SHP77 (cell line): ENCODE measurements around the gene SYNE1.
"Not testable (repeated sequence)": the region's sequence is repeated elsewhere in the genome, so short reads cannot be mapped to it uniquely, and the experiment has no call there.

Experiments used
- DNase-seq, 2 experiments: peaks; one replicate each; lab custom pipeline; 2025; lab: John Stamatoyannopoulos, UW

Gene SYNE1

DNA sequence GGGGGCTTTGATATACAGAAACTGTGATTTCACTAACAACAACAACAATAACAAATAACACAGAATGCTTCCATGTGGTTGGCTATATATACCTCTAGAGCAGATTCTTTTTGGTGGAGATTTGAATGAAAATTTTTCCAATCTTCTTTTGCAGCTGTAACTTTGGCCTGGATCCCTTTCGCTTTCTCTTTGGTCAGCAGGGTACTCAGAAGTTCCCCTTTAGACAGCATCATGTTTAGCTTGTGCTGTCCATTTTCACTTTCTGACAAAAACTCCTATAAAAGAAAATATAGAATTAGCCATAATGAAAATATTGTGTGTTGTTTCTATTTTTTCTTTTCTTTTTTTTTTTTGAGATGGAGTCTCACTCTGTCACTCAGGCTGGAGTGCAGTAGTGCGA lies 264.2 kb downstream of the SYNE1 start:
- no peak for DNase-seq

DNA sequence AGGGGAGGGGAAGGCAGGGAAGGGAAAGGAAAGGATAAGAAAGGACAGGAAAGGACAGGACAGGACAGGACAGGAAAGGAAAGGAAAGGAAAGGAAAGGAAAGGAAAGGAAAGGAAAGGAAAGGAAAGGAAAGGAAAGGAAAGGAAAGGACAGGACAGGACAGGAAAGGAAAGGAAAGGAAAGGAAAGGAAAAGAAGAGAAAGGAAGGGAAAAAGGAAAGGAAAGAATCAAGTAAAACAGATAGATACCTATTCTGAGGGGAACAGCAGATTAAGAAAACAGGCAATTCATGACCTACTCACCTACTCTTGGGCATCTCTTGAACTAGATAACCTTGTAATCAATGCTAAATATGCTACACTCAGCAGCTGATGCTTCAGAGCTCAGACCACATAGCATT lies 265.4 kb downstream of the SYNE1 start:
- no peak for DNase-seq

DNA sequence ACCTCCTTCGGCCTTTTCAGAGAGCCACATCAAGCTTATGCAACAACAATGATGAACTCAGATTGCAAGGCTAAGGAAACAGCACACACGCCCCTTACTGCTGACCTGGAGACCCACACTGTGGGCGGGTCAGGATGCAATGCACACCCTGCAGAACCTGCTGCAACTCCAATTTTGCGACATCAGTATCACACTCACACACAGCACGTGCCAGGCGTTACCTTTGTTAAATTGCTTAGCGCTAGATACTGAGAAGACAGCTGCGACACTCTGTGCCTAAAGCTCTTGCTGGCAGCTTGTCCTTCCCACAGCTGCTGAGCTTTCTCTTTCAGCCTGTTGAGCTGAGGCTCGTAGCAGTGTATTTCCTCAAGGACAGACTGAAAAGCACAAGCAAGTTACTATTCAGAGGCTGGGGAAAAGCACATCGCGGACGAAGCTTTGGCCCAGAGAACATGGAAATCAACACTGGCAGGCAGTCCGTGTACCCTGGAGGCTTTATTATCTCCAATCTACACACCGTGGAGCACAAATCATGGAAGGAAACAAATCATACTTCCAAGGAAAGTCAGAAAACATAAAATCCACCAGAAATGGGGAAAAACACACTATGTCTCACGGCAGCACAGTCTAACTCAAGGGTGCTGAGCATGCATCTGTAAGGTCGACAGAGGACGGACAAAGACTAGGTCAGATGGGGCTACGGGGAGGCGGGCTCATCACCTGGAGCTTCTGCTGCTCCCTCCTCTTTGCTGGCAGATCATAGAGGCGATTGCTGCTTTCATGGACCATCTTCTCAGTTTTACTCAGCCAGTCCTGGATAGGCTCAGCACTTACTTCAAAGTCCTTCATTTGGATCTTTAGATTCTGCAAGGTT lies 268.2 kb downstream of the SYNE1 start:
- DNase-seq, result peak in 1 of 2 experiments; percentile 9

DNA sequence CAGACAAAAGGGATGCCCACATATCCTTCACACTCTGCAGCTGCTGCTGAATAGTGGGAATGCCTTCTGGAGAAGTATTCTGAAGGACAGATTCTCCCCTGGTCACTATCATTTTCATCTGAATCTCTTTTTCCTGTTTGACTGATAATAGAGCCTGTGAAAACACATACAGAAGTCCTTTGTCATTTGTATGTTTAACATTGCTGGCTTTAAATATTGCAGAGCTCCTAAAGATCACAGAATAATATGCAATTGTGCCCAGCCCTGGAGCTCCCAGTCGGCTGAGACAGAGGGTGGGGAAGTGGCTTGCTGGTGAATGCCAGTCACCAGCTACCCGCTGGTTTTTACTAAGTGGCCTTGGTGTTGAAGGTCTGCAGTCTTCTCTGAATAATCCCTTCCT lies 272.3 kb downstream of the SYNE1 start:
- no peak for DNase-seq

DNA sequence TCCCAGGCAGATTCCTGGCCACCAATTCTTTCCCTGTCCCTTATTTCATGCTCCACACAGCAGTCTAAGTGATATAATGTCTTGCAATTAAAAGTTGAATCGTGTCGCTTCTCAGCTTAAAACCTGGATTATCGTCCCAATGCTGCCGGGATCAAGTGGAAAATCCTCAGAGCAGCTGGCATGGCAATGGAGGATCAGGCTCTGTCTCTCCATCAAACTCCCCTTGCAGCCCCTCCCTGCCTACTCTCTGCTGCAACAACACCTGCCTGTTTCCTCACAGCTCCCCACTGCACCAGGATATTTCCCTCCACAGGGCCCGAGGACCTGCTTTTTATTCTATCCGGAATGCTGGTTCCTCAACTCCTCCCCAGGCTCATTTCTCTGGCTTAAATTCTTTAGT lies 277.1 kb downstream of the SYNE1 start:
- no peak for DNase-seq

DNA sequence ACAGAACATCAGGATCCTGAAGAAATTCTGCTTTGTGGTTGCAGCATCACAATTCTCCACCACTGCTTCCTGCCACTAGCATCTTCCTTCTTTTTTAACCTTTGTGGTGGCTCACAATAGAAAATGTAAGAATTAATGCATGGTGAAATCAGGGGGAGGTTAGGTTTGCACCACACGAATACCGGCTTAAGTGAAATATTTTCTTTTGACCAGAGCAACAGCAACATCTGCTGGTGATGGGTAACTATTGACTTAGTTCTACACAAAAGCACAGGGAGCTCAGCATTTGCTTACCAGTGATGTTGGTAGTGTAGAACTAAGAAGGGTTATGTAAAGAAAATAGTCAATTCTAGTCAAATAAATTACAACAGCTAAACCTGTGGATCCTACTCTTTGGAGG lies 280.5 kb downstream of the SYNE1 start:
- peak; percentile 36 to 39 for DNase-seq

DNA sequence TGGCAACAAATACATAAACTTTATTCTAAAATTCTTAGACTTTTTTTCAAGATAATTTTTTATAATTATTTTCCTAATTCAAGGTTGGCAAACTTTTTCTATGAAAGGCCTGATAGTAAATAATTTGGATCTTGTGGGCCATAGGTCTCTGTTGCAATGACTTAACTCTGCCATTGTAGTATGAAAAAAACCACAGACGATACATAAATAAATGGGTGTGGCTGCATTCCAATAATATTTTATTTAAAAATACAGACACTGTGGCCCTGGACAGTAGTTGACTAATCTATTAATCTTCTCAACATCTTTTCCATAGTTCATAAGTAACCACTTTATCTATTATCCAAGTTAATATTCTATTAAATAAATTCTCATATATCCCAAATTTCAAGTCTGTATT lies 281.1 kb downstream of the SYNE1 start:
- DNase-seq, result no peak

DNA sequence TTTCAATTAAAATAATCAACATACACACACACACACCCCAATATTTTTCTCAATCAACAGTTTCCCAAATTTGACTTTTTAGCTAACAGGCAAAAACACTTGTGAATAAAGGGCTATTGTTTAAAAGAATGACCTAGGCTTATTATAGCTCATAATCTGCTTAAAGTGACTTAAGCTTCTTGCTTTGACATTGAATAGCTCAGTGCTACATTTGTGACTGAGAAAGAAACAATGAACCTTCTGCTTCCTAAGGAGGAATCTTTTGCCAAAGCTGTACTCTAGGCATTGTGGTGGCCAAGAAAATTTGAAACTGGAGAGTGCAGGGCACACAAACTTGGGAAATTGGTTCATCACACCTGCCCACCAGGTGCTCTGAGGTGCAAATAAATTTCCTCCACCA lies 282.0 kb downstream of the SYNE1 start:
- DNase-seq, result no peak

DNA sequence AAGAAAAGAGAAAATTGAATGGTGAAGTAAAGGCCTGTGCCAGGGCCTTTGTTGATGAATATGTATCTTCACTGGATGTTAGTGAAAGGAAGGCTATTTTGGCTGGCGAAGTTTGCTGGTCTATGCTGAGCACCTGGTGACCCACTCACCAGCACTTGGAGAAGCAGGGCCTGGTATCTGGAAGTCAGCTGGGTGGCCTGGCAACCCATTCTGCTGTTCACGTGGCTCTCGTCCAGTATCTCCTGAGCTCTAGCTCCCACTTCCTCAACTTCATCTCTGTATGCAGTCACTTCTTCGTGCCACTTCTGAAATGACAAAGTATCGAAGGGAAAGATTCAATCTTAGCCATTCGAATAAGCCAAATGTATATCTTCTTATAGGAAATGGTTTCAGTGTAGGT lies 283.7 kb downstream of the SYNE1 start:
- no peak for DNase-seq

DNA sequence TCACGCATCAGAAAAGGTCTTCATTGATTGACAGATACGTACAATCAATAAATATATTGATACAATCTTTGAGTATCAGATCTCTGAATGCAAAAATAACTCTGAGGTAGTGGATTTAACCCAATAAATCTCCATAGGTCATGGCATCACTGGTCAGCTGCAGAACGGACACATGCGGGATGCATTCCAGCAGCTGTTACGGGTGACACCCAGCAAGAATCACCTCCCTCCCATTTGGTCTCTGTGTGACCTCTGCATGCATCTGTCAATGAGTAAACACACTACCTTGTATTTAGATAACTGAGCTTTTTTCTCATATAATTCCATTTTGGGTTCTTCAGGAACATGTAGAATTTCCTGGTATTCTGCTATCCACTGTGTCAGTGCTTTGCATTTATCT lies 285.4 kb downstream of the SYNE1 start:
- DNase-seq, result no peak

DNA sequence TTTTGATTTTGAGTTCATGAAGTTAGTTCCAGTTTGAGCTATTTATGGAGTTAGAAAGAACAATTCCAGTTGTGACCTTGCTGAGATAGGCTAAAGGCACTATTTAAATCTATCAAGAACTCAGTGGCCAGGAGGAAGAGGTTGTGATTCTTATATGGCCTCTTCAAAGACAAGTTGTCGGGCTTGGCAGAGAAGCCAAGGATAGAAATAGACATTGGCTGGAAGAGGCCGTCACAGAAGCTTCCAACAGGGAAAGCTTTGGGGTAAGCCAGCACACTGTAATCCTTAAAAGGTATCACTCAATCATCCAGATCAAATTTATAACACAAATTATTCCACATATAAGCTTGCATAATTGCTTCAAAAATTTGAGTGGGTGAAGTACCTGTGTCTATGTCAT lies 286.1 kb downstream of the SYNE1 start:
- DNase-seq, result no peak

DNA sequence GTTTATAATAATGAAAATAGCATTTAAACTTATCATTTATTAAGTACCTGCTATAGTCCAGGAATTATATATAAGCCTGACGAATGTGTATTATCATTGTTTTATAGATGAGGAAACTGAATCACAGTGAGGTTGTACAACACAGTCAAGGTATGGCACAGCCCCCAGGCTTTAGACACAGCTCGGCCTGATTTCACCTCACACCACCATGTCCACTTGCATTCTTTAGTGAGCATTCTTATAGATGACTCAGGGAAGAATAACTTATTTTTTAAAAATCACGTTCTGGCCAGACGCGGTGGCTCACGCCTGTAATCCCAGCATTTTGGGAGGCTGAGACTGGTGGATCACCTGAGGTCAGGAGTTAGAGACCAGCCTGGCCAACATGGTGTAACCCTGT lies 289.0 kb downstream of the SYNE1 start:
- DNase-seq, result no peak

DNA sequence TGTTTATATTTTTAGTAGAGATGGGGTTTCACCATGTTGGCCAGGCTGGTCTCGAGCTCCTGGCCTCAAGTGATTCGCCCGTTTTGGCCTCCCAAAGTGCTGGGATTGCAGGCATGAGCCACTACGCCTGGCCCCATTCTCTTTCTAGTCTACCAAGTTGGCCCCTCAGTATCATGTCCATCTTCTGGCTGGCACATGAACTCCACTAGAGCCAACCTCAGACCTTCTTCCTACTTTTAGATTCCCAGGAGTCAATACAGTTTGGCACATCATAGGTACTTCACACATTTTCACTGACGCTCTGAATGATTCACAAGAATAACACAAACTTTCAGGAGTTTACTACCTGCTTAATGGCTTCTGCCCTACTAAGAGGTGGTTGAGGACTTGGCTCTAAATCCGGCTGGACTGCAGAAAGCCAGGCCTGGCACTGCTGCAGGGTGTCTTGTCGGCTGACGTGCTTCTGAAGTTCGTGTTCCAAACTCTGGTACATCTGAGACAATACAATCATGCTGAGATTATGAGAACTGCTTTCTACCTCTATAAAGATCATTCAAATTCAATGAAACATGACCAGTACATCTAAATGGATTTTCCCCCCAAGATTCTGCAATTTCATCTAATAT lies 293.3 kb downstream of the SYNE1 start:
- DNase-seq, result no peak

DNA sequence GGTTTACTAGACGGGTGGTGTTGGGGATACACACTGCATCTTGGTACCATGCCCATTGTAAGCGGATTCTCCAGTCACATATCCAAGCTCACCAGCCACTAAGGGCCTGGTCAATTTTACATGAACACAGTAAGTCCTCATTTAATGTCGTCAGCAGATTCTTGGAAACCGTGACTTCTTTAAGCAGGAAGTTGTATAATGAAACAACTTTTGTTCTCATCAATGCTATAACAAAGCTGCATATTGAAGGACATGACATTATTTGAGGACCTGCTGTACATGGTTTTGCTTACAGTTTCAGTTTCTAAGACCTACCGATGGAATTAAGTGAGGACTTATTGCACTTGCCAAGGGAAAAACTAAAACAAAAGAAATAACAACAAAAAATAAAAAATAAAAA lies 295.6 kb downstream of the SYNE1 start:
- DNase-seq, result no peak

DNA sequence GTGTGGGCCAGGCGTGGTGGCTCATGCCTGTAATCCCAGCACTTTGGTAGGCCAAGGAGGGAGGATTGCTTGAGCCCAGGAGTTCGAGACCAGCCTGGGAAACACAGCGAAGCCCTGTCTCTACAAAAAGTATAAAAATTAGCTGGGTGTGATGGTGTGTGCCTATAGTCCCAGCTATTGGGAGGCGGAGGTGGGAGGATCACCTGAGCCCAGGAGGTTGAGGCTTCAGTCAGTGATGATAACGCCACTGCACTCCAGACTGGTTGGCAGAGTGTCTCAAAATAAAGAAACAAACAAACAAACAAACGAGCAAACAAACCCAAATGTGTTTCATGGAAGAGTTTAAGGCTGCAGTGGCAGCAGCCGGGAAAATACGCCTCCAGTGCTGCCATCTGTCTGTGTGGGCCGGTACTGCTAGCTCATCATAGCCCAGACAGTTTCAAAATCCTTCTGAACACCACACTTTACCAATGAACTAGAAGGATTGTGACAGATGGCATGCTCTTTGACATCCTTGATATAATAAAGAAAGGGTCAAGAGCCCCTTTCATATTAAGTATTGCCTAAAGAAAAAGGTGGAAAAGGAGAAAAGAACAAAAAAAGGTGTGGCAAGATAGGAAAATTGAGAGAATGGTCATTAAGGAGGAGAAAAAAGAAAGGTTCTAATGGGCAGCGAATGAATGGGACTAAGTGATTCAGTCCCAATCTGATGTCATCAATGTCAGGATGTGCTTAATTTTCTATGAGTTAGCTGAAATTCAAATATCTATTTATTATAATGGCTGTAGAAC lies 298.6 kb downstream of the SYNE1 start:
- no peak for DNase-seq

DNA sequence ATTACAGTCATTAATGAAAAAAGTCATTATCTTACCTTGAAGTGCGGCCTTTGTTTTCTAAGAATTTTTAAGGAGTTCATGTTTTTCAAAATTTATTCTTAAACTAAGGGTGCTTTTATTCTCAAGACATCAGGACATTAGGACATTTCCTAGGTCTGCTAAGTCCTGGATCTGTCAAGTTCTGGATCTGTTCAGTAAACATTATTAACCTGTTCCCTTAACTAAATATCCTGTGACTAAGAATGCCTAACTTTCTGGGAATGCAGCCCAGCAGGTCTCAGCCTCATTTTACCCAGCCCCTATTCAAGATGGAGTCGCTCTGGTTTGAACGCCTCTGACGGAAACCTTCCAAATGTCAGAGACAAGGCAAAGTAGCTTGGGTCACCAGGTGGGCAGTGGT lies 302.6 kb downstream of the SYNE1 start:
- DNase-seq, result no peak

DNA sequence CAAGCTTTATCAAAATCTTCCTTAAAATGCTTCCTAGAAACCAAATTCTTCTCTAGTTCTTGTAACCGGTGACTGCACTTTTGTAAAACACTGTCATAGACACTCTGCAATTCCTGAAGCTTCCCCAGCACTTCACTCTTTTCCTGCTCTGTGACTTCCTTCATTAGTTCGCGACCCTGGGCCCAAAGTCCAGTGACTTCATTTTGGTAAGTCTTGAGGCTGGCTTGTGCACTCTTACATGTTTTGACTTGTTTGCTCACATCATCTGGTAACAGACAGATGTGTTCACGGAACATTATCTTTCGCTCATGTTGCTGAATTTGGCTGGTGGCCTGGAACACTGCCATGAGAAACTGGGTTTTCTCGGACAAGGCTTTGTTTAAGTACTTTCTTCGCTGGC lies 306.2 kb downstream of the SYNE1 start:
- DNase-seq, result no peak

DNA sequence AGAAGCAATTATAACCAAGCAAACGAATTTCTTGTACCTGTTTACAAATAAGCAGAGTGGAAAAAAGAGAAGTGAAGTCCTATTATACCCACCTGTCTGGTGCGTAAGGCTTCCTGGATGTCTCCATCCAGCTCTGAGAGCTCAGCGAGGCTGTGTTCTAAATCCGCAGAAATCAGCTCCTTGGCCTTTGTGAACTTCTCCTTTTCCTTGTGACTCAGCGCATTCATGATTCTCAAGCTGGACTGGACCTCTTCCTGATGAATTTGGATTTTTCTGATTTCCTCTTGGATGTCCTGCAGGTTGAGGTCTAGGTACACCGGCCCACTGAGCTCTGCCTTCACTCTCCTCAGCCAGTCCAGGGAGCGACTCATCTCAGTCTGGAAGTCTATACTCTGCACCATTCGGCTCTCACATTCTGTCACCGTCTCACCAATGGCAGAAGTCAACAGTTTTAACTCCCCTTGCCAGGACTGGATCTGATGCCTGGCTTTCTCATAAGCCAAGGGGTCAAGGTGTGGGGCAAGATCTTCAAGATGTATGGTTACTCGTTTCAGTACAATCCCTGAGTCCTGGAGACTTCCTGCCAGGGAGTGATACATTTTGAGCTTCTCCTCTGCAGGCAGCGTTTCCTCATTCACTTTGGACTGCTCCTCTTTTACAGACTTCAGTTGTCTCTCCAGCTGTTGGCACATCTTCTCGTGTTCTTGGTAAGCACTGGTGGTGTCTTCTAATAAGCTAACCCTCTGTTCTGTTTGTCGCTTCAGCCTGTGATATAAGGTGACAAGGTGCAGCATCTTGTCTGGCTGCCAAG lies 307.3 kb downstream of the SYNE1 start:
- no peak for DNase-seq

DNA sequence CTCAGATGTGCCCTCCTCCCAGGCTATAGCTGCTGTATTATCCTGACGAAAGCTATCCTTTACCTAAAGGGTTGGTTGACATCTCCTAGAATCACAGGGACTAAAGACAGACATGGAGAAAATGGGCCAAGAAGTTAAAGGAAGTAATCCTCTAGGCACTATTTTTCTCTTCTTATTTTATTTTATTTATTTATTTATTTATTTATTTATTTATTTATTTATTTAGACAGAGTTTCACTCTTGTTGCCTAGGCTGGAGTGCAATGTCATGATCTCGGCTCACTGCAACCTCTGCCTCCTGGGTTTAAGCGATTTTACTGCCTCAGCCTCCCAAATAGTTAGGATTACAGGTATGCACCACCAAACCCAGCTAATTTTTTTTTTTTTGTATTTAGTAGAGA lies 309.0 kb downstream of the SYNE1 start:
- not testable (repeated sequence) for DNase-seq

DNA sequence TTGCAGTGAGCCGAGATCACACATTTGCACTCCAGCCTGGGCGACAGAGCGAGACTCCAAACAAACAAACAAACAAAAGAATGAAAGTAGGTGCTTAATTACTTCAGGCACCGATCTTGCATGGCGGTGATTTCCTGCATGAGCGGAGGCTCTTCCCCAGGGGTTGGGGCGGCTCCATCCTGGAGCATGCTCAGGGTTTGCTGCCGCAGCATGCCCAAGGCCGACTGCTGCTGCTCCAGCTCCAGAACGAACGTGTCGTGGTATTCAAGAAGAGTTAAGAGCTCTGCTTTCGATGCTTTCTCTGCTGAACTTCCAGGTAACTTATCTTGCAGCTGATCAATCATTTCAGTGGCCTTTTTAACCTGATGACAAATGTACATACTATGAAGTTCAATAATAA lies 313.8 kb downstream of the SYNE1 start:
- no peak for DNase-seq

DNA sequence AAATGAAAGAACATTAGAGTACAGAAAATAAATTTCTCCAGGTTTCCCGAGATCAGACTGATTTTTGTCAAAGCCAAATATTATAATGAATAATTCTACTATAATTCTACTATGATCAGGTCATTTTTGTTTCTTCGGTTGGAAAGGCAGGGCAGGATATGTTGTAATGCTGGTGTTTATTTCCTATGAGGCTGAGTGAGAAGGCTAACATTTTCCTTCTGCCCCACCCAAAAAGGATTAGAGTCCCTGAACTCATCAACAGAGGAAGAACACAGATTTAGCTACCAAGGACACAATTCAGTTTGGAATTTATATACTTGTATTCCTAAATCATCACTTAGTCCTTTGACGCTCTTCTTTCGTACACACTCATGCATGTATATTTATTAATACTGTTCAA lies 318.9 kb downstream of the SYNE1 start:
- no peak for DNase-seq

DNA sequence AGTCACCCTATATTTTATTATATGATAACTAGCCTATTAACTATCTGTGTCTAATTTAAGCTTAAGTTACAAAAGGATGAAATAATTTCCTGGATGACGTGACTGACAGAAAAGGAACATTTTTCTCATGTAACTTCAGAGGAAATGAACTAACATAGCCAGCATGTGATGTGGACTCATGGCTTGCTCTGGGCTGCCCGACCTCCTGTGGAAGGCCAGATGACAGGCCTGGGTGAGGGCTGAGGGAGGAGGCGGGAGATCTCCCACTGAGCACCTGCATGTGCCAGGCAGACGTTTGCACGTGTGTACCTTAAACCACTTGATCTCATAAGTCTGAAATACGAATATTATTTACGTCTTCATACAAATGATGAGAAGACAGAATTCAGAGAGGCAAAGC lies 321.1 kb downstream of the SYNE1 start:
- DNase-seq, result no peak
